Measurements from ENCODE around the gene IGFL3.

The IGFL3 gene

GRCh38 chr19:46101293-46101692 lies 23.2 kb downstream of the IGFL3 start:
- Histone ChIP-seq H3K27ac (ENCODE audit: low read depth, low read length) (no peak overlapping the region), H3K4me2 (ENCODE audit: low read length) (no peak overlapping the region), H3K4me3 (ENCODE audit: low read length) (no peak overlapping the region), H3F3A (ENCODE audit: control insufficient read depth, insufficient read depth) (no peaks in the 10 kb centered on the region), H3K36me3 (ENCODE audit: control insufficient read depth, low read length) (no peaks in the 10 kb centered on the region), H3K9me3 (ENCODE audit: control insufficient read depth, insufficient read depth, low read length) (no peaks in the 10 kb centered on the region), H3K4me1 (ENCODE audit: control insufficient read depth, low read length) (no peaks in the 10 kb centered on the region), H4K20me1 (ENCODE audit: control insufficient read depth, insufficient read depth, low read depth, low read length) (no peaks in the 10 kb centered on the region), H3K27me3 (ENCODE audit: control insufficient read depth, low read length) (0 out of 2 replicates have a peak, but pooled peaks cover 4% of the 10 kb centered on the region), H3K79me2 (ENCODE audit: control insufficient read depth, low read length) (no peaks in the 10 kb centered on the region), H3K9me2 (replicated peaks; ENCODE audit: control insufficient read depth, low read length) (no peaks in the 10 kb centered on the region)
- TF ChIP-seq CTCF (IDR thresholded peaks at IDR 0.05; ENCODE audit: low read depth, low read length, poor library complexity, severe bottlenecking) = no peak
- TF ChIP-seq EZH2phosphoT487 (IDR thresholded peaks at IDR 0.05; ENCODE audit: borderline replicate concordance, low read length) = no peak

- H3K4me3 ChIP-seq (ENCODE audit: low read length) = no peak overlapping the region
- H3K4me2 ChIP-seq (ENCODE audit: low read length) = no peak overlapping the region
- no peaks in the 10 kb centered on the region for H4K20me1 ChIP-seq (ENCODE audit: control insufficient read depth, insufficient read depth, low read depth, low read length)
- H3K4me1 ChIP-seq (ENCODE audit: control insufficient read depth, low read length) = no peaks in the 10 kb centered on the region
- H3K9me3 ChIP-seq (ENCODE audit: control insufficient read depth, insufficient read depth, low read length) = no peaks in the 10 kb centered on the region
- TF ChIP-seq CTCF (IDR thresholded peaks at IDR 0.05; ENCODE audit: low read depth, low read length, poor library complexity, severe bottlenecking) (no peak), EZH2phosphoT487 (IDR thresholded peaks at IDR 0.05; ENCODE audit: borderline replicate concordance, low read length) (no peak)
- no peaks in the 10 kb centered on the region for H3K79me2 ChIP-seq (ENCODE audit: control insufficient read depth, low read length)
- H3F3A ChIP-seq (ENCODE audit: control insufficient read depth, insufficient read depth) = no peaks in the 10 kb centered on the region
- 0 out of 2 replicates have a peak, but pooled peaks cover 4% of the 10 kb centered on the region for H3K27me3 ChIP-seq (ENCODE audit: control insufficient read depth, low read length)
- no peak overlapping the region for H3K27ac ChIP-seq (ENCODE audit: low read depth, low read length)
- H3K36me3 ChIP-seq (ENCODE audit: control insufficient read depth, low read length) = no peaks in the 10 kb centered on the region
- no peaks in the 10 kb centered on the region for H3K9me2 ChIP-seq (replicated peaks; ENCODE audit: control insufficient read depth, low read length)
These were observed 24.1 kb downstream of the IGFL3 start for GRCh38 chr19:46100344-46100743.

GRCh38 chr19:46090444-46090843 lies 34.0 kb downstream of the IGFL3 start:
- Histone ChIP-seq H3K4me3 (ENCODE audit: low read length) (no peak overlapping the region), H3K4me1 (ENCODE audit: control insufficient read depth, low read length) (no peaks in the 10 kb centered on the region), H3K9me2 (replicated peaks; ENCODE audit: control insufficient read depth, low read length) (no peaks in the 10 kb centered on the region), H3F3A (ENCODE audit: control insufficient read depth, insufficient read depth) (no peaks in the 10 kb centered on the region), H3K79me2 (ENCODE audit: control insufficient read depth, low read length) (no peaks in the 10 kb centered on the region), H3K4me2 (ENCODE audit: low read length) (no peak overlapping the region), H3K27me3 (ENCODE audit: control insufficient read depth, low read length) (peaks cover 23% of the 10 kb centered on the region), H3K36me3 (ENCODE audit: control insufficient read depth, low read length) (no peaks in the 10 kb centered on the region), H3K27ac (ENCODE audit: low read depth, low read length) (no peak overlapping the region), H4K20me1 (ENCODE audit: control insufficient read depth, insufficient read depth, low read depth, low read length) (no peaks in the 10 kb centered on the region), H3K9me3 (ENCODE audit: control insufficient read depth, insufficient read depth, low read length) (no peaks in the 10 kb centered on the region; the same call in 1 of the 2 replicates)
- TF ChIP-seq EZH2phosphoT487 (IDR thresholded peaks at IDR 0.05; ENCODE audit: borderline replicate concordance, low read length) (no peak), CTCF (IDR thresholded peaks at IDR 0.05; ENCODE audit: low read depth, low read length, poor library complexity, severe bottlenecking) (no peak)
